Gastrocnemius medialis (tissue), 4 donors: ENCODE measurements around the gene GNL1. TPM values are rescaled to one million over a fixed set of nuclear protein-coding genes. Genes with fewer than 3 reads are reported as not detected.
"Not testable (repeated sequence)": the region's sequence is repeated elsewhere in the genome, so short reads cannot be mapped to it uniquely, and the experiment has no call there.

Experiments used
- ATAC-seq, 2 donors: fragments of 150-250 bp; one replicate each; pipeline ENCODE4 v1.9.1; 2016
- DNase-seq, 2 donors: peaks; one replicate each; pipeline ENCODE4 v3.0.0-alpha.2; 2019
- H3K27ac ChIP-seq, 4 donors: fragments of 200-600 bp; sonication (generic); 1 replicate in 1 of 4; 2 replicates in 3 of 4; pipeline ENCODE4 v1.5.1; 2016 to 2018; ENCODE audit warnings: mild to moderate bottlenecking in 2 of 4, moderate library complexity in 1 of 4
- H3K27me3 ChIP-seq, 3 donors: fragments of 200-600 bp; sonication (generic) in 2 of 3; 1 replicate in 1 of 3; 2 replicates in 2 of 3; pipeline versions ENCODE4 v1.5.1 to v1.6.0; 2016 to 2019; ENCODE audit warnings: mild to moderate bottlenecking in 1 of 3, moderate library complexity in 1 of 3
- H3K36me3 ChIP-seq, 2 donors: fragments of 200-600 bp; sonication (generic) in 1 of 2; one replicate each; pipeline ENCODE4 v1.5.1; 2017 to 2018
- H3K4me1 ChIP-seq, 2 donors: fragments of 200-600 bp; sonication (generic) in 1 of 2; one replicate each; pipeline ENCODE4 v1.5.1; 2016 to 2017; ENCODE audit warnings: mild to moderate bottlenecking in 2 of 2
- H3K4me3 ChIP-seq, 4 donors: fragments of 200-600 bp; sonication (generic) in 3 of 4; 1 replicate in 1 of 4; 2 replicates in 3 of 4; pipeline ENCODE4 v1.5.1; 2016 to 2019; ENCODE audit warnings: mild to moderate bottlenecking in 2 of 4
- H3K9me3 ChIP-seq, 3 donors: fragments of 200-600 bp; sonication (generic) in 2 of 3; 1 replicate in 1 of 3; 2 replicates in 2 of 3; pipeline ENCODE4 v1.5.1; 2016 to 2019
- CTCF ChIP-seq, 5 experiments: fragments of 450-650 bp in 3 of 5; fragments of 200-600 bp in 2 of 5; sonication (generic) in 2 of 5; IDR thresholded peaks in 4 of 5; conservative IDR thresholded peaks in 1 of 5; 1 replicate in 4 of 5; 2 replicates in 1 of 5; pipeline ENCODE4 v1.5.1; 2016 to 2019; ENCODE audit warnings: antibody characterized with exemption in 5 of 5, mild to moderate bottlenecking in 3 of 5, moderate library complexity in 3 of 5
- POLR2A ChIP-seq, 2 donors: fragments of 450-650 bp; IDR thresholded peaks; one replicate each; pipeline ENCODE4 v1.6.1; 2017; ENCODE audit warnings: antibody characterized with exemption in 2 of 2, mild to moderate bottlenecking in 2 of 2, moderate library complexity in 2 of 2
- in situ Hi-C, 4 donors: fragments of 200-750 bp; cut with MboI; loops; one replicate each; pipeline versions ENCODE4 v1.15.0 to v1.8.0; 2017; ENCODE audit warnings: low sequenced_read_pairs in 4 of 4
- intact Hi-C: fragments of 100-400 bp; cut with DNase I; formaldehyde crosslinking; loops from one replicate; pipeline ENCODE4 v1.15.1; 2023; ENCODE audit warnings: low total_unique reads
- total RNA-seq, 4 donors: library from RNA; depleted of rRNA; stranded (reverse); fragments of >200 nt; gene quantifications; one replicate each; pipeline versions ENCODE4 v1.1.0 to v1.2.3, GENCODE V29; 2016

Gene GNL1
- total RNA-seq, 4 donors from 2014 or later: 13.2 to 16.0 (median 14.9) TPM

- Histone ChIP-seq H3K4me3 (no peak overlapping the region), H3K9me3 (no peaks in the 10 kb centered on the region), H3K27me3 (no peaks in the 10 kb centered on the region), H3K4me1 (no peaks in the 10 kb centered on the region), H3K36me3 (peaks cover 0 to 23% of the 10 kb centered on the region in 2 donors), H3K27ac (peak overlapping the region; percentile 15 to 73 (median 66))
- intact Hi-C loops (no loop called here), in situ Hi-C loops (no loop called here)
- no peak for DNase-seq
- no peak for TF ChIP-seq CTCF (IDR thresholded peaks at IDR 0.05 in 4 of 5, conservative IDR thresholded peaks at IDR 0.05 in 1 of 5)
- no peak for TF ChIP-seq POLR2A (IDR thresholded peaks at IDR 0.05)
- ATAC-seq: no peak
These were observed 60.3 kb downstream of the GNL1 start for GRCh38 chr6:30495993-30496392.

GRCh38 chr6:30495060-30495459, 61.2 kb downstream of the GNL1 start:
- H3K4me3 ChIP-seq, H3K4me1 ChIP-seq, in situ Hi-C loops, DNase-seq, ATAC-seq, H3K9me3 ChIP-seq, intact Hi-C loops, H3K27me3 ChIP-seq: not testable (repeated sequence)
- Histone ChIP-seq H3K27ac (peak overlapping the region in 3 of 4 donors; percentile 65 to 73 (median 66)), H3K36me3 (peaks cover 0 to 23% of the 10 kb centered on the region in 2 donors)

- no peak for ATAC-seq
- TF ChIP-seq POLR2A (IDR thresholded peaks at IDR 0.05): no peak
- no peak for TF ChIP-seq CTCF (IDR thresholded peaks at IDR 0.05 in 4 of 5, conservative IDR thresholded peaks at IDR 0.05 in 1 of 5)
- DNase-seq: no peak
- no peaks in the 10 kb centered on the region for H3K9me3 ChIP-seq
- H3K4me3 ChIP-seq: no peak overlapping the region
- peaks cover 0 to 3% of the 10 kb centered on the region in 2 donors for H3K4me1 ChIP-seq
- H3K27ac ChIP-seq: peak overlapping the region in 3 of 4 donors; percentile 3 to 22 (median 3)
- intact Hi-C loops (no loop called here), in situ Hi-C loops (no loop called here)
- H3K36me3 ChIP-seq: peaks cover 0 to 23% of the 10 kb centered on the region in 2 donors
- H3K27me3 ChIP-seq: peaks cover 5 to 9% (median 5%) of the 10 kb centered on the region in 3 donors
These were observed 61.9 kb downstream of the GNL1 start for GRCh38 chr6:30494291-30494861.

GRCh38 chr6:30493643-30494250, 62.5 kb downstream of the GNL1 start:
- Histone ChIP-seq H3K27ac (peak overlapping the region in 3 of 4 donors; percentile 3 to 95 (median 26)), H3K9me3 (no peaks in the 10 kb centered on the region), H3K4me3 (no peak overlapping the region), H3K4me1 (peaks cover 0 to 3% of the 10 kb centered on the region in 2 donors), H3K36me3 (peaks cover 0 to 23% of the 10 kb centered on the region in 2 donors), H3K27me3 (peaks cover 5 to 9% (median 5%) of the 10 kb centered on the region in 3 donors)
- intact Hi-C loops (no loop called here), in situ Hi-C loops (no loop called here)
- no peak for DNase-seq
- no peak for ATAC-seq
- TF ChIP-seq CTCF (IDR thresholded peaks at IDR 0.05 in 4 of 5, conservative IDR thresholded peaks at IDR 0.05 in 1 of 5) (no peak), POLR2A (IDR thresholded peaks at IDR 0.05) (no peak)
